RWPE1 (cell line): Measurements from ENCODE around the gene THRB.

Experiments used
- CTCF ChIA-PET: fragments of 350-600 bp; sonication (Branson Sonifier 250); formaldehyde crosslinking; extraction: SDS; loops from one replicate; lab custom pipeline; 2021; lab: Yijun Ruan, JAX
- POLR2A ChIA-PET: fragments of 400-600 bp; formaldehyde crosslinking; extraction: SDS; loops from one replicate; lab custom pipeline; 2020; ENCODE audit warnings: antibody characterized with exemption; ENCODE audit not compliant: low non-redundant PET; lab: Yijun Ruan, JAX
- DNase-seq: peaks from one replicate; pipeline ENCODE4 v3.0.0; 2012; ENCODE audit warnings: low spot score
- H3K27ac ChIP-seq: fragments of 450-650 bp; 2 replicates; pipeline ENCODE4 v1.5.1; 2017
- CTCF ChIP-seq: fragments of 450-650 bp; conservative IDR thresholded peaks from 2 replicates; pipeline ENCODE4 v1.5.1; 2017; ENCODE audit warnings: low read depth, mild to moderate bottlenecking

THRB gene

GRCh38 chr3:24135280-24135679, 359.4 kb downstream of the THRB start:
- POLR2A ChIA-PET, result no interaction called here
- DNase-seq, result no peak
- TF ChIP-seq CTCF, result no peak
- no peak overlapping the region for H3K27ac ChIP-seq
- CTCF ChIA-PET, result no interaction called here

GRCh38 chr3:24133942-24134341, 360.7 kb downstream of the THRB start:
- DNase-seq, result no peak
- POLR2A ChIA-PET, result no interaction called here
- no peak overlapping the region for H3K27ac ChIP-seq
- no peak for TF ChIP-seq CTCF
- CTCF ChIA-PET, result no interaction called here

GRCh38 chr3:24133436-24133835, 361.2 kb downstream of the THRB start:
- DNase-seq, result no peak
- ChIA-PET CTCF (no interaction called here), POLR2A (no interaction called here)
- no peak overlapping the region for H3K27ac ChIP-seq
- no peak for TF ChIP-seq CTCF

- no peak for TF ChIP-seq CTCF
- no peak for DNase-seq
- POLR2A ChIA-PET, result no interaction called here
- CTCF ChIA-PET, result no interaction called here
- H3K27ac ChIP-seq, result peak overlapping the region; percentile 82
Measured at GRCh38 chr3:24129549-24129948, 365.1 kb downstream of the THRB start.

- DNase-seq, result peak; percentile 62
- no peak for TF ChIP-seq CTCF
- CTCF ChIA-PET, result no interaction called here
- peak overlapping the region; percentile 80 for H3K27ac ChIP-seq
- POLR2A ChIA-PET, result no interaction called here
Measured at GRCh38 chr3:24128199-24129005, 366.2 kb downstream of the THRB start.

GRCh38 chr3:24123596-24123995, 371.1 kb downstream of the THRB start:
- TF ChIP-seq CTCF, result no peak
- DNase-seq, result no peak
- ChIA-PET POLR2A (no interaction called here), CTCF (no interaction called here)
- H3K27ac ChIP-seq, result no peak overlapping the region
